Astrocyte of the cerebellum (primary cell): Measurements from ENCODE around the gene CHD3.

Experiments used
- DNase-seq: peaks from one replicate; pipeline ENCODE4 v3.0.0-alpha.2; 2011; ENCODE audit warnings: low read depth
- H3K4me3 ChIP-seq: 2 replicates; pipeline ENCODE4 v1.5.1; 2011; ENCODE audit warnings: mild to moderate bottlenecking, low read depth, low read length, moderate library complexity
- CTCF ChIP-seq: IDR thresholded peaks from 2 replicates; pipeline ENCODE4 v1.5.1; 2012; ENCODE audit warnings: low read length, low read depth, moderate library complexity, mild to moderate bottlenecking; ENCODE audit errors: missing control alignments
- in situ Hi-C: cut with HindIII; loops from 2 replicates; pipeline ENCODE4 v1.10.0; 2017; ENCODE audit warnings: low sequenced_read_pairs

Gene CHD3

GRCh38 chr17:7845359-7846062 lies 43.1 kb upstream of the CHD3 start:
- DNase-seq, result no peak
- in situ Hi-C loops, result no loop called here
- TF ChIP-seq CTCF, result no peak
- H3K4me3 ChIP-seq, result peak overlapping the region; percentile 70

GRCh38 chr17:7846063-7846735 lies 42.4 kb upstream of the CHD3 start:
- no peak for DNase-seq
- in situ Hi-C loops, result no loop called here

GRCh38 chr17:7846765-7847661 lies 41.6 kb upstream of the CHD3 start:
- in situ Hi-C loops, result no loop called here
- no peak overlapping the region for H3K4me3 ChIP-seq
- DNase-seq, result no peak
- TF ChIP-seq CTCF, result no peak

More at GRCh38 chr17:7846063-7846735, 42.4 kb upstream of the CHD3 start:
- no peak overlapping the region for H3K4me3 ChIP-seq
- TF ChIP-seq CTCF, result no peak

GRCh38 chr17:7848131-7848579 lies 40.4 kb upstream of the CHD3 start:
- no peak for TF ChIP-seq CTCF
- H3K4me3 ChIP-seq, result no peak overlapping the region
- in situ Hi-C loops, result no loop called here
- no peak for DNase-seq

- no peak overlapping the region for H3K4me3 ChIP-seq
- no peak for DNase-seq
- no peak for TF ChIP-seq CTCF
- in situ Hi-C loops, result no loop called here
Observed at GRCh38 chr17:7848739-7849129, 39.9 kb upstream of the CHD3 start.

GRCh38 chr17:7849130-7849750 lies 39.3 kb upstream of the CHD3 start:
- no peak overlapping the region for H3K4me3 ChIP-seq

More at GRCh38 chr17:7849130-7849750, 39.3 kb upstream of the CHD3 start:
- no peak for TF ChIP-seq CTCF
- DNase-seq, result no peak
- in situ Hi-C loops, result no loop called here
